HEK293 (cell line): ENCODE measurements around the gene PDE4D.

Source experiments
- CTCF ChIA-PET: fragments of 350-600 bp; formaldehyde crosslinking; extraction: SDS; loops from one replicate; lab custom pipeline; 2021; ENCODE audit warnings: antibody characterized with exemption; lab: Yijun Ruan, JAX
- POLR2A ChIA-PET: fragments of 300-600 bp; formaldehyde crosslinking; extraction: SDS; loops from one replicate; lab custom pipeline; 2020; ENCODE audit warnings: antibody characterized with exemption, inconsistent platforms; lab: Yijun Ruan, JAX
- H3K27ac ChIP-seq: fragments of 200-500 bp; sonication (Bioruptor generic); 2 replicates; pipeline ENCODE4 v1.5.1; 2014; ENCODE audit warnings: low read depth, low read length, control low read depth, inconsistent platforms; ENCODE audit errors: extremely low read depth
- H3K36me3 ChIP-seq, 2 experiments: fragments of 200-500 bp in 1 of 2; sonication (Bioruptor generic) in 1 of 2; 1 replicate in 1 of 2; 2 replicates in 1 of 2; pipeline ENCODE4 v1.5.1; 2014 to 2017; ENCODE audit warnings: inconsistent platforms in 2 of 2, low read length in 2 of 2; ENCODE audit not compliant: control insufficient read depth in 2 of 2, insufficient read depth in 1 of 2
- H3K4me1 ChIP-seq: fragments of 200-500 bp; sonication (Bioruptor generic); 2 replicates; pipeline ENCODE4 v1.5.1; 2014; ENCODE audit warnings: mild to moderate bottlenecking, low read length, inconsistent platforms; ENCODE audit not compliant: control insufficient read depth, insufficient read depth
- H3K4me3 ChIP-seq: 2 replicates; pipeline ENCODE4 v1.5.1; 2011; ENCODE audit warnings: low read depth, mild to moderate bottlenecking, control low read depth, low read length, moderate library complexity
- H3K9me3 ChIP-seq: fragments of 200-500 bp; sonication (Bioruptor generic); 2 replicates; pipeline ENCODE4 v1.5.1; 2014; ENCODE audit warnings: low read depth, low read length, inconsistent platforms; ENCODE audit not compliant: control insufficient read depth, insufficient read depth
- ATF2 ChIP-seq: fragments of 450-650 bp; formaldehyde crosslinking; IDR thresholded peaks from 2 replicates; pipeline ENCODE4 v1.5.1; 2016; ENCODE audit warnings: missing biosample characterization, missing genetic modification characterization, low read depth
- GLI4 ChIP-seq: fragments of 450-650 bp; formaldehyde crosslinking; IDR thresholded peaks from 2 replicates; pipeline ENCODE4 v1.5.1; 2016; ENCODE audit warnings: missing biosample characterization, missing genetic modification characterization
- GLIS2 ChIP-seq: fragments of 450-650 bp; formaldehyde crosslinking; IDR thresholded peaks from 2 replicates; pipeline ENCODE4 v1.5.1; 2016; ENCODE audit warnings: missing biosample characterization, missing genetic modification characterization
- IKZF3 ChIP-seq: fragments of 450-650 bp; IDR thresholded peaks from 2 replicates; pipeline ENCODE4 v1.5.0; 2018; ENCODE audit warnings: missing biosample characterization, mild to moderate bottlenecking, missing genetic modification characterization, moderate library complexity
- KLF7 ChIP-seq: fragments of 450-650 bp; formaldehyde crosslinking; IDR thresholded peaks from 2 replicates; pipeline ENCODE4 v1.5.1; 2016; ENCODE audit warnings: missing biosample characterization, missing genetic modification characterization, borderline replicate concordance
- MYNN ChIP-seq: fragments of 450-650 bp; formaldehyde crosslinking; IDR thresholded peaks from 2 replicates; pipeline ENCODE4 v1.5.1; 2016; ENCODE audit warnings: missing biosample characterization, missing genetic modification characterization, borderline replicate concordance
- SP3 ChIP-seq: fragments of 450-650 bp; formaldehyde crosslinking; IDR thresholded peaks from 2 replicates; pipeline ENCODE4 v1.5.1; 2016; ENCODE audit warnings: missing biosample characterization, missing genetic modification characterization
- SP7 ChIP-seq: fragments of 450-650 bp; formaldehyde crosslinking; IDR thresholded peaks from 2 replicates; pipeline ENCODE4 v1.5.1; 2016; ENCODE audit warnings: missing biosample characterization, missing genetic modification characterization
- ZBTB20 ChIP-seq: fragments of 450-650 bp; formaldehyde crosslinking; IDR thresholded peaks from 2 replicates; pipeline ENCODE4 v1.5.1; 2016; ENCODE audit warnings: missing biosample characterization, missing genetic modification characterization
- ZNF23 ChIP-seq: fragments of 450-650 bp; formaldehyde crosslinking; IDR thresholded peaks from 2 replicates; pipeline ENCODE4 v1.5.1; 2016; ENCODE audit warnings: missing biosample characterization, missing genetic modification characterization, borderline replicate concordance
- ZNF292 ChIP-seq: fragments of 450-650 bp; formaldehyde crosslinking; IDR thresholded peaks from 2 replicates; pipeline ENCODE4 v1.5.1; 2016; ENCODE audit warnings: low read depth, missing biosample characterization, missing genetic modification characterization, borderline replicate concordance
- ZNF335 ChIP-seq: fragments of 450-650 bp; formaldehyde crosslinking; conservative IDR thresholded peaks from 2 replicates; pipeline ENCODE4 v1.5.1; 2016; ENCODE audit warnings: missing biosample characterization, missing genetic modification characterization
- ZNF423 ChIP-seq: fragments of 450-650 bp; formaldehyde crosslinking; IDR thresholded peaks from 2 replicates; pipeline ENCODE4 v1.5.1; 2016; ENCODE audit warnings: missing biosample characterization, missing genetic modification characterization
- ZNF501 ChIP-seq: fragments of 450-650 bp; formaldehyde crosslinking; IDR thresholded peaks from 2 replicates; pipeline ENCODE4 v1.5.1; 2016; ENCODE audit warnings: missing biosample characterization, missing genetic modification characterization
- ZNF514 ChIP-seq: fragments of 450-650 bp; formaldehyde crosslinking; IDR thresholded peaks from 2 replicates; pipeline ENCODE4 v1.5.1; 2016; ENCODE audit warnings: missing biosample characterization, missing genetic modification characterization
- ZNF645 ChIP-seq: fragments of 450-650 bp; formaldehyde crosslinking; IDR thresholded peaks from 2 replicates; pipeline ENCODE4; 2016; ENCODE audit warnings: missing biosample characterization, missing genetic modification characterization
- ZSCAN30 ChIP-seq: fragments of 450-650 bp; IDR thresholded peaks from 2 replicates; pipeline ENCODE4 v1.5.1; 2018; ENCODE audit warnings: missing biosample characterization, mild to moderate bottlenecking, missing genetic modification characterization, moderate library complexity
- TF ChIP-seq, protein P1 (sequence below): fragments of 450-650 bp; formaldehyde crosslinking; IDR thresholded peaks from 2 replicates; pipeline ENCODE4 v1.5.1; 2016; ENCODE audit warnings: missing biosample characterization, missing genetic modification characterization, borderline replicate concordance
- TF ChIP-seq, protein P2 (sequence below): fragments of 450-650 bp; formaldehyde crosslinking; IDR thresholded peaks from 2 replicates; pipeline ENCODE4 v1.5.1; 2016; ENCODE audit warnings: missing biosample characterization, missing genetic modification characterization
- TF ChIP-seq, protein P3 (sequence below): fragments of 450-650 bp; formaldehyde crosslinking; IDR thresholded peaks from 2 replicates; pipeline ENCODE4 v1.5.1; 2016; ENCODE audit warnings: missing biosample characterization, missing genetic modification characterization

The PDE4D gene

DNA sequence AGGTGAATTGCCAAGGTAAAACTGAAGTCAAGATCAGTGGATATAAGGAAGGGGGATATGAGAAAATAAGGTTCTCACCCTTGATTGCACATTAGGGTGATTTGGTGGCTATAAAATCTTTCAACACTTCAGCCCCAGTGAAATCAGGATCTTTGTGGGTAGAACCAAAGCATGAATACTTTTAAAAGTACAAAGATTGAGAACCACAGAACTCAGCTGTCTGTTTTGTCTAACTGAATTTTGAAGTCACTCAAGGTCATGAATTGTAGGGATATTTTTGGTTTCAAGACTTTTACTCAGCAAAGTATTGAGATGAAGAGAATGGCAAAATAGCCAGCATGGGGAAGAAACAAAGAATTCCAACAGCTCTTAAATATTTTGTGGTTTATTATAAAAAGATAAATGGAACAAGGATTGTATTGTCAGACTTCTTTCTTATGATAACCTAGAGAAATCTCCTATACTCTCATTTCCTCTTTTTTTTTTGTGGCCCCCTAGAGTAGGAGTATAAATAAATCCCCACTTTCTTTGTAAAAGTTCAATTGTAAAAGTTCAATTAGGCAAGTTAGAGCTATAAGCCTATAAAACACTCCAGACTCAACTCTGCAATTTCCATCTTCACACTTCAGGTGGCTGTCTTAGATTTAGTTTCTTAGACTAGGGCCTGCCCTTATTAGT, 272.9 kb downstream of the PDE4D start:
- no peak overlapping the region for H3K27ac ChIP-seq
- H3K4me3 ChIP-seq = no peak overlapping the region
- H3K36me3 ChIP-seq = no peaks in the 10 kb centered on the region
- no peaks in the 10 kb centered on the region; the same call in 1 of the 2 replicates for H3K9me3 ChIP-seq
- no peaks in the 10 kb centered on the region for H3K4me1 ChIP-seq
- TF ChIP-seq, protein P1, sequence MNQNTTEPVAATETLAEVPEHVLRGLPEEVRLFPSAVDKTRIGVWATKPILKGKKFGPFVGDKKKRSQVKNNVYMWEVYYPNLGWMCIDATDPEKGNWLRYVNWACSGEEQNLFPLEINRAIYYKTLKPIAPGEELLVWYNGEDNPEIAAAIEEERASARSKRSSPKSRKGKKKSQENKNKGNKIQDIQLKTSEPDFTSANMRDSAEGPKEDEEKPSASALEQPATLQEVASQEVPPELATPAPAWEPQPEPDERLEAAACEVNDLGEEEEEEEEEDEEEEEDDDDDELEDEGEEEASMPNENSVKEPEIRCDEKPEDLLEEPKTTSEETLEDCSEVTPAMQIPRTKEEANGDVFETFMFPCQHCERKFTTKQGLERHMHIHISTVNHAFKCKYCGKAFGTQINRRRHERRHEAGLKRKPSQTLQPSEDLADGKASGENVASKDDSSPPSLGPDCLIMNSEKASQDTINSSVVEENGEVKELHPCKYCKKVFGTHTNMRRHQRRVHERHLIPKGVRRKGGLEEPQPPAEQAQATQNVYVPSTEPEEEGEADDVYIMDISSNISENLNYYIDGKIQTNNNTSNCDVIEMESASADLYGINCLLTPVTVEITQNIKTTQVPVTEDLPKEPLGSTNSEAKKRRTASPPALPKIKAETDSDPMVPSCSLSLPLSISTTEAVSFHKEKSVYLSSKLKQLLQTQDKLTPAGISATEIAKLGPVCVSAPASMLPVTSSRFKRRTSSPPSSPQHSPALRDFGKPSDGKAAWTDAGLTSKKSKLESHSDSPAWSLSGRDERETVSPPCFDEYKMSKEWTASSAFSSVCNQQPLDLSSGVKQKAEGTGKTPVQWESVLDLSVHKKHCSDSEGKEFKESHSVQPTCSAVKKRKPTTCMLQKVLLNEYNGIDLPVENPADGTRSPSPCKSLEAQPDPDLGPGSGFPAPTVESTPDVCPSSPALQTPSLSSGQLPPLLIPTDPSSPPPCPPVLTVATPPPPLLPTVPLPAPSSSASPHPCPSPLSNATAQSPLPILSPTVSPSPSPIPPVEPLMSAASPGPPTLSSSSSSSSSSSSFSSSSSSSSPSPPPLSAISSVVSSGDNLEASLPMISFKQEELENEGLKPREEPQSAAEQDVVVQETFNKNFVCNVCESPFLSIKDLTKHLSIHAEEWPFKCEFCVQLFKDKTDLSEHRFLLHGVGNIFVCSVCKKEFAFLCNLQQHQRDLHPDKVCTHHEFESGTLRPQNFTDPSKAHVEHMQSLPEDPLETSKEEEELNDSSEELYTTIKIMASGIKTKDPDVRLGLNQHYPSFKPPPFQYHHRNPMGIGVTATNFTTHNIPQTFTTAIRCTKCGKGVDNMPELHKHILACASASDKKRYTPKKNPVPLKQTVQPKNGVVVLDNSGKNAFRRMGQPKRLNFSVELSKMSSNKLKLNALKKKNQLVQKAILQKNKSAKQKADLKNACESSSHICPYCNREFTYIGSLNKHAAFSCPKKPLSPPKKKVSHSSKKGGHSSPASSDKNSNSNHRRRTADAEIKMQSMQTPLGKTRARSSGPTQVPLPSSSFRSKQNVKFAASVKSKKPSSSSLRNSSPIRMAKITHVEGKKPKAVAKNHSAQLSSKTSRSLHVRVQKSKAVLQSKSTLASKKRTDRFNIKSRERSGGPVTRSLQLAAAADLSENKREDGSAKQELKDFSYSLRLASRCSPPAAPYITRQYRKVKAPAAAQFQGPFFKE (tag by site-specific recombination) = no peak
- TF ChIP-seq ZNF23 (tag by site-specific recombination) = no peak
- TF ChIP-seq ZNF645 (tag by site-specific recombination) = no peak
- TF ChIP-seq MYNN (tag by site-specific recombination) = no peak
- no peak for TF ChIP-seq ZNF501 (tag by site-specific recombination)
- TF ChIP-seq ZSCAN30 = no peak
- TF ChIP-seq, protein P2, sequence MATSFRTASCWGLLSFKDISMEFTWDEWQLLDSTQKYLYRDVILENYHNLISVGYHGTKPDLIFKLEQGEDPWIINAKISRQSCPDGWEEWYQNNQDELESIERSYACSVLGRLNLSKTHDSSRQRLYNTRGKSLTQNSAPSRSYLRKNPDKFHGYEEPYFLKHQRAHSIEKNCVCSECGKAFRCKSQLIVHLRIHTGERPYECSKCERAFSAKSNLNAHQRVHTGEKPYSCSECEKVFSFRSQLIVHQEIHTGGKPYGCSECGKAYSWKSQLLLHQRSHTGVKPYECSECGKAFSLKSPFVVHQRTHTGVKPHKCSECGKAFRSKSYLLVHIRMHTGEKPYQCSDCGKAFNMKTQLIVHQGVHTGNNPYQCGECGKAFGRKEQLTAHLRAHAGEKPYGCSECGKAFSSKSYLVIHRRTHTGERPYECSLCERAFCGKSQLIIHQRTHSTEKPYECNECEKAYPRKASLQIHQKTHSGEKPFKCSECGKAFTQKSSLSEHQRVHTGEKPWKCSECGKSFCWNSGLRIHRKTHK = no peak
- TF ChIP-seq SP7 = no peak
- no peak for TF ChIP-seq GLIS2 (tag by site-specific recombination)
- TF ChIP-seq ZNF292 = no peak
- no peak for TF ChIP-seq KLF7
- TF ChIP-seq SP3 = no peak
- TF ChIP-seq, protein P3, sequence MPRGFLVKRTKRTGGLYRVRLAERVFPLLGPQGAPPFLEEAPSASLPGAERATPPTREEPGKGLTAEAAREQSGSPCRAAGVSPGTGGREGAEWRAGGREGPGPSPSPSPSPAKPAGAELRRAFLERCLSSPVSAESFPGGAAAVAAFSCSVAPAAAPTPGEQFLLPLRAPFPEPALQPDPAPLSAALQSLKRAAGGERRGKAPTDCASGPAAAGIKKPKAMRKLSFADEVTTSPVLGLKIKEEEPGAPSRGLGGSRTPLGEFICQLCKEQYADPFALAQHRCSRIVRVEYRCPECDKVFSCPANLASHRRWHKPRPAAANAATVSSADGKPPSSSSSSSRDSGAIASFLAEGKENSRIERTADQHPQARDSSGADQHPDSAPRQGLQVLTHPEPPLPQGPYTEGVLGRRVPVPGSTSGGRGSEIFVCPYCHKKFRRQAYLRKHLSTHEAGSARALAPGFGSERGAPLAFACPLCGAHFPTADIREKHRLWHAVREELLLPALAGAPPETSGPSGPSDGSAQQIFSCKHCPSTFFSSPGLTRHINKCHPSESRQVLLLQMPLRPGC (tag by site-specific recombination) = no peak
- no peak for TF ChIP-seq GLI4 (tag by site-specific recombination)
- TF ChIP-seq ZBTB20 (tag by site-specific recombination) = no peak
- no peak for TF ChIP-seq ZNF335 (tag by site-specific recombination)
- no peak for TF ChIP-seq ZNF423
- TF ChIP-seq ATF2 (tag by site-specific recombination) = no peak
- no peak for TF ChIP-seq ZNF514 (tag by site-specific recombination)
- TF ChIP-seq IKZF3 (tag by site-specific recombination) = no peak
- POLR2A ChIA-PET = interaction anchor here (0.6 kb wide), 1 partner anchor 146 kb away, joined by 3 read pairs; no protein-coding TSS in a partner anchor
- CTCF ChIA-PET = interaction anchor here (0.6 to 0.8 kb wide), 2 partner anchors 17 to 76 kb away, joined by 3 to 5 read pairs; no protein-coding TSS in a partner anchor
